ENCODE results near the gene NDUFAF2. TPM values are rescaled to one million over a fixed set of nuclear protein-coding genes. Genes with fewer than 3 reads are reported as not detected.

The NDUFAF2 gene
- total RNA-seq, 2 donors from 2014 or later, result 13.7 to 19.4 TPM

DNA sequence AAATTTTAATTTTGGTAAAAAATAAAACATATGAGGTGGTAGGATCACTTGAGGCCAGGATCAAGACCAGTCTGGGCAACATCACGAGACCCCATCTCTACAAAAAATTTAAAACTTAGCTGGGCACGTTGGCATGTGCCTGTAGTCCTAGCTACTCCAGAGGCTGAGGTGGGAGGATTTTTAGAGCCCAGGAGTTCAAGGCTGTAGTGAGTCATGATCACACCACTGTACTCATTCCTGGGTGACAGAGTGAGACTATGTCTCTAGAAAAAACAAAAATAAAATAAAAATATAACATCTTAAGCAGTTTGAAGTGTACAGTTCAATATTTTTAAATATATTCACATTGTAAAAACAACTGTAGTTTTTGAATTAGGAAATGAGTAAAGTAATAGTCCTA lies 108.9 kb downstream of the NDUFAF2 start:
- TF ChIP-seq POLR2A (IDR thresholded peaks at IDR 0.05), result no peak
- no peak for TF ChIP-seq CTCF (IDR thresholded peaks at IDR 0.05)
- intact Hi-C loops (cut with DNase I), result no loop called here
- no peak for ATAC-seq

DNA sequence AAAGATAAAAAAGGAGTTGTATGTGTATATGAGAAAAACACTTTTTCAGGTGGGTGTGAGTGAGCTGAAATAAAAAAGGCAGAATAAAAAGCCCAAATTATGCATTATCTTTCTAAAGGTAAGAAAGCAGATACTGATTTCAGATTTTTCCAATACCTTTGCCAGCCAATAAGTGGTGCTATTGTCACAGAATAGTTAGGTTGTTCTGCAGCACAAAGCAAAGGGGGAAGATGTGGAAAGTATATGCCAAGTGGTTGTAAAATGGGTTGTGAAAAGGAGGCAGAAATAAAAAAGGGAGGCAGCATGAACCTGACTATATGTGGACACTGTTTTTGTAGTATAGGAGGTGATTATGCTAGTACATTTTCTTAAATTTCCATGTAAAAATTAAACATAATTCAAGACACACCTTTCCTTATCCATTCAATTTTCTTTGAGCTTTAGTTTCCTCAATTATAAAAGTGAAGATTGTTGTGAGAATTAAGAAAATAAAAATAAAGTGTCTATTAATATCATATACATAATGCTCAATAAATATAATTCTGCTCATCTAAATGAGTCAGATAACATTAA lies 110.5 kb downstream of the NDUFAF2 start:
- TF ChIP-seq POLR2A (IDR thresholded peaks at IDR 0.05) (no peak), CTCF (IDR thresholded peaks at IDR 0.05) (peak in 6 of 7 experiments; percentile 36 to 77 (median 74))
- Histone ChIP-seq H3K36me3 (replicated peaks in 1 of 2; ENCODE audit: insufficient read depth in 1 of 2, low read depth in 2 of 2) (no peaks in the 10 kb centered on the region), H3K4me1 (no peaks in the 10 kb centered on the region), H3K9me3 (no peaks in the 10 kb centered on the region), H3K4me3 (no peak overlapping the region), H3K27ac (no peak overlapping the region), H3K27me3 (no peaks in the 10 kb centered on the region)
- ATAC-seq, result no peak
- peak in 1 of 4 donors; percentile 12 for DNase-seq
- intact Hi-C loops (cut with DNase I), result no loop called here

More for the DNA sequence above, 108.9 kb downstream of the NDUFAF2 start:
- H3K9me3 ChIP-seq, result no peaks in the 10 kb centered on the region
- no peak overlapping the region for H3K4me3 ChIP-seq
- no peaks in the 10 kb centered on the region for H3K4me1 ChIP-seq
- H3K27me3 ChIP-seq, result no peaks in the 10 kb centered on the region
- 45 to 61% methylated on average over 2 of the region's 2 CpGs for WGBS, 2 donors
- H3K27ac ChIP-seq, result no peak overlapping the region
- DNase-seq, result no peak
- H3K36me3 ChIP-seq (replicated peaks in 1 of 2; ENCODE audit: insufficient read depth in 1 of 2, low read depth in 2 of 2), result no peaks in the 10 kb centered on the region

- ATAC-seq, result no peak
- H3K4me3 ChIP-seq, result no peak overlapping the region
- H3K27me3 ChIP-seq, result no peaks in the 10 kb centered on the region
- no peak for TF ChIP-seq POLR2A (IDR thresholded peaks at IDR 0.05)
- no peaks in the 10 kb centered on the region for H3K4me1 ChIP-seq
- H3K36me3 ChIP-seq (replicated peaks in 1 of 2; ENCODE audit: insufficient read depth in 1 of 2, low read depth in 2 of 2), result no peaks in the 10 kb centered on the region
- no peak overlapping the region for H3K27ac ChIP-seq
- DNase-seq, result no peak
- no peaks in the 10 kb centered on the region for H3K9me3 ChIP-seq
- intact Hi-C loops (cut with DNase I), result no loop called here
Measured at GRCh38 chr5:61059499-61059898, 114.5 kb downstream of the NDUFAF2 start.

- TF ChIP-seq CTCF (IDR thresholded peaks at IDR 0.05), result no peak
- Histone ChIP-seq H3K4me1 (no peaks in the 10 kb centered on the region), H3K9me3 (no peaks in the 10 kb centered on the region), H3K36me3 (replicated peaks in 1 of 2; ENCODE audit: insufficient read depth in 1 of 2, low read depth in 2 of 2) (no peaks in the 10 kb centered on the region), H3K27ac (no peak overlapping the region), H3K4me3 (no peak overlapping the region), H3K27me3 (no peaks in the 10 kb centered on the region)
- intact Hi-C loops (cut with DNase I), result no loop called here
- DNase-seq (no peak), ATAC-seq (no peak)
Measured at GRCh38 chr5:61069150-61069549, 124.1 kb downstream of the NDUFAF2 start.

DNA sequence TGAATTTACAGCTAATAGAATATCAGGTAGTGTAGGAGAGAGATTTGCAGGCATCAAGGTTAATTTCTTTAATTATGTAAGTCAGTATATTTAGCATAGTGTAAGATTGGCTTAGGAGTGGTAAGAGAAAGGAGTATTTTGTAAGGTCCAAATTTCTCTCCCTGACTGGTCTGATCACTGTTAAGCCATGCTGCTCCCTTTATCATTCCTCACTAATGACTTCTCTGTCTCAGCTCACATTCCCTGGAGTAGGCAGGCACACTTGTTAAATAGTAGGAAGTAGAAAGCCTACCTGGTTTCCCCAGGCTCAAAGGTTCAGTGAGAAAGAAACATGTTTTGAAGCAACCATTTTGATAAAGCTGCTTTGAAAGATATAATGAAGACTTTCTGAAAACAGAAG lies 126.5 kb downstream of the NDUFAF2 start:
- Histone ChIP-seq H3K27me3 (no peaks in the 10 kb centered on the region), H3K36me3 (replicated peaks in 1 of 2; ENCODE audit: insufficient read depth in 1 of 2, low read depth in 2 of 2) (no peaks in the 10 kb centered on the region), H3K4me3 (no peak overlapping the region), H3K9me3 (no peaks in the 10 kb centered on the region), H3K27ac (no peak overlapping the region), H3K4me1 (no peaks in the 10 kb centered on the region)
- no peak for TF ChIP-seq CTCF (IDR thresholded peaks at IDR 0.05)
- no peak for TF ChIP-seq POLR2A (IDR thresholded peaks at IDR 0.05)
- intact Hi-C loops (cut with DNase I), result no loop called here
- DNase-seq, result no peak
- ATAC-seq, result no peak

Measured in body of pancreas (tissue), 4 donors.